ENCODE data around the gene LMX1B.
"Not testable (repeated sequence)": the region's sequence is repeated elsewhere in the genome, so short reads cannot be mapped to it uniquely, and the experiment has no call there.

Gene LMX1B

DNA sequence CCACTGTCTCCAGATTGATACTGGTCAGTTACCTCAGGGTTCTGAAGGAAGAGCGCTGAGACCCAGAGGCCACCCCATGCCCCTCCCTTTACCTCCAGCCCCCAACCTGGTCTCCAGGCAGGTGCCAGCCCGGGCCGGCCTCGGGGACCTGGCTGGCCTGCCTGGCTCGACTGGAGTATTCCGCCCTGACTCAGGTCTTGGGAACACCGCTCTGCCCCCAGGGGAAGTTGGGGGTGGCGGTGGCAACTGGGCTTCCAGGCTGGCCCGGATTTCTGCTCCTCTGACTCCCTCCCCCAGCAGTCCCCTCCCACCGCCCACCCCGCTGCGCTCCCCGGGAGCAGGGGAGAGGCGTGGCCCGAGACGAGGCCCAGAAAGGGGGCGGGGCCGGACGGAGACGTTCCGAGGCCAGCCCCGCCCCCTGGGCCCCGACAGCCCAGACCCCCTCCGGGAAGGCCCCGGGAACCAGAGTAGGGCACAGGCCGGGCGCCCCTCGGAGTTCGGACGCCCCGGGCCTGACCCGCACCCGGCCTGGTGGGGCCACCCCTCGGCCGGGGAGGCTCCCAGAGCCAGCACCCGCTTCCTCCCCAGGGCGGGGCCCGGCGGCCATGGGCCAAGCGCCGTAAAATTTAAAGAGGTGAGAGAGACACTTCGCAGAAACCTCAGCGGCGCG, 108.7 kb downstream of the LMX1B start:
- peak; percentile 90 for DNase-seq

DNA sequence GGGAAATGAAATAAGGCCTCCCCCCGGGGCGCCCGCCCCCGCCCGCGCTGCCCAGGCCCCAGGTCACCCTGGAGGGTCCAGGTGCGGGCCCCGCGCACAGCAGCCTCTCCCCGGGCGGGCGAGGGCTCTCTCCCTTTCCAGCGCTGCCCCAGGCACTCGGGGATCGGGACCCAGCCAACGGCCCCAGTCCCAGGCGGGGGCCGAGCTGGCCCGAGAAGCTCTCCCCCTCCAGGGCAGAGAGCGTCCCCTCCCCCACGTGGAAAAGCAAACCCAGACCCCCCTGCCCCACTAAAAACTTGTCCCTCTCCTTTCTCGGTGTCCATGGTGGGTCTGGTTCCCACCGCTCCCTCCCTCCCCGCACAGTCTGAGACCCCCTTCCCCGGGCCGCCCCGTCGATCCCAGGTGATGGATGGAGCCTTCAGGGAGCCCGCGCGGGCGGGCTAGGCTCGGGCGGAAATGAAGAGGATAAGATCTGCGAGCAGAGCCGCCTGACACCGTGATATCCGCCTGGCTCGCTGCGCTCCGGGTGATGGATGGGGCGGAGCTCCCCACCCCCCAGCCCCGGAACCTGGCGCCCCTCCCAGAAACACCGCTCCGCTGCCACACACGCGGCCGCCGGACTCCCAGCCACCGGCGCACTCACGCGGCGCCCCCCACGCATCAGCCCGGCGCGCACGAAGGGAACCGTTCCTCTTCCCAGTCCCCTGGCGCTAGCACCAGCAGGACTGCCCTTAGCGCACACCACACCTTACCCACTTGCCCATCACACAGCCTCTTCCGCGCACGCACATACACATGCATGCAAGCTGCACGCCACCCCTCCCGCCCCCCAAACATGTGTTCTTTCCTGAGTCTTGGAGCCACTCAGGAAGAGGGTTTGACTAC, 109.4 kb downstream of the LMX1B start:
- peak; percentile 85 for DNase-seq

DNA sequence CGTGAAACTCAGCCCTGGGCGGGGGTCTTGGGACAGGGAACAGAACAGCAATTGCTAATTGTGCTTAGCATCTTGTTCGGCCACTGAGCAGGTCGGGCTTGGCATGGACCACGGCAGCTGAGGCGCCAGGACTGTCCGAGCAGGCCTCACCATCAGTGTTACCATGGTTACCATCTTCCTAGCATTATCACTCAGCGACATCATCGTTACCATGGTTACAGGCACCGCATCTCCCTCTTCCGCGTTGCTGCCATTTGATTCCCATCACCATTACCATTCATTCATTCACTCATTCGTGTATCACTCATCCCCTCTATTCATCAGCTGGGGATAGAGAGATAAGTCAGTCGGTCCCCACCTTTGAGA, 110.1 kb downstream of the LMX1B start:
- DNase-seq, result peak; percentile 41

DNA sequence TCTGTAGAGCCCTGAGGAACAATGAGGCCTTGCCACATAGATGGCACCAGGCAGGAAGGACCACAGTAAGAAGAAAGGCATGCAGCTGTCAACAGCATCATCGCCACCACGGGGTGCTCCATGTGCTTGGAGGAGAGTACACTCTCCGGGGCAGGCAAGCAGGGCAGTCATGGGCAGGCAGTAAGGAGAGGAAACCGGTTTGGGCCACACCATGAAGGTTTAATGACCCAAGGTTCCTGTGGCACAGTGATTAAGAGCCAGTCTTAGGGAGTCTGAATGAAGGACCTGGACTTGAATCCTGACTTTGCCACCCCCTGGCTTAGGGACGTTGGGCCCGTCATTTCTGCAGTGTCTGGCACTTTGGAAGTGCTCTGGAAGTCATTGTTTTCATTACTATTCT, 110.5 kb downstream of the LMX1B start:
- no peak for DNase-seq

DNA sequence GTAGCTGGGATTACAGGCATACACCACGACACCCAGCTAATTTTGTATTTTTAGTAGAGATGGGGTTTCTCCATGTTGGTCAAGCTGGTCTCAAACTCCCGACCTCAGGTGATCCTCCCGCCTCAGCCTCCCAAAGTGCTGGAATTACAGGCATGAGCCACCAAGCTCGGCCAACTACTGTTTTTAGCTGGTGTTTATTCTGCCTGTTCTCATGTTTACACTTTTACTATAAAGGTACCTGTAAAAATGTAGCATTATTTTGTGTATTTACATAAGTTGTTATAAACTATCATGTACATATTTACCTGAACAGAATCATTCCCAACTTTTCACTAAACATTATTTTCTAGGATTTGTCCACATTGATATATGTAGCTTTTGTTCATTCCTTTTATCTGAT, 111.8 kb downstream of the LMX1B start:
- DNase-seq, result not testable (repeated sequence)

DNA sequence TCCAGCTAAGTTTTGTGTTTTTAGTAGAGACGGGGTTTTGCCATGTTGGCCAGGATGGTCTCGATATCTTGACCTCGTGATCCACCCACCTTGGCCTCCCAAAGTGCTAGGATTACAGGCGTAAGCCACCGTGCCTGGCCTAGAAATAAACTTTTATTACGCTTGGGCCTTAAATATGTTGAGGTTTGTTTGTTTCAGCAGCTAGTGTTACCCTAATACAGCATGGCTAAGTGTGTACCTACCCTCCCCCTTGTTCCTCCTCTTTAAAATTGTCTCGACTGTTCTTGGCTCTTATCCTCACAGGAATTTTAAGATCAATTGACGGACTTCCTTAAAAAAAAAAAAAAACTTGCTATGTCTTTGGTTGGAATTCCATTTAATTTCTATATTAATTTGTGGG, 114.5 kb downstream of the LMX1B start:
- not testable (repeated sequence) for DNase-seq

DNA sequence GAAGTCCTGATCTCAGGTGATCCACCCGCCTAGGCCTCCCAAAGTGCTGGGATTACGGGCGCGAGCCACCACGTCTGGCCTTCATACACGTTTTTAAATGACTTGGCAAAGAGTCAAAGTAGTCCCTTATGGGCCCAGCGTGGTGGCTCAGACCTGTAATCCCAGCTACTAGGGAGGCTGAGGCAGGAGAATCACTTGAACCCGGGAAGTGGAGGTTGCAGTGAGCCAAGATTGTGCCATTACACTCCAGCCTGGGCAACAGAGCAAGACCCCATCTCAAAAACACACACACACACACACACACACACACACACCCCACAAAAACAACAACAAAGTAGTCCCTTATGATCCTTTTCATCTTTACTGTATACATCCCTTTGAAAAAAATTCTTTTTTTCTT, 116.9 kb downstream of the LMX1B start:
- not testable (repeated sequence) for DNase-seq

DNA sequence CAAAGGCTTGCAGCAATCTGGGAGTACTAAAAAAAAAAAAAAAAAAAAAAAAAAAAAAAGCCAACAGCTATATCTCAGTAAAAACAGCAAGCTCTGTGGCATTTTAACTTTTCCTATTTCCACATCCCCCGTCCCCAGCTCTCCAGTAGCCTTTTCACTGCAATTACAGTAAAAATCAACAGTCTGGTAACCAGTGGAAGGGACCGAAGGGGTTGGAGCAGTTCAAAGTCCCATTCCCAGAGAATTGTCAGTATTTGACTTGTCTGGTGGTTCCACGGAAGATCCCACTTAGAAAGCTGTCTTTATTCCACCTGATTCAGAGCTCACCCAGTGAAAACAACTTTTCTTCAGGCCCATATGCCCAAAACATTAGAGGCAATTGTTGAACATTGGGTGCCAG, 119.3 kb downstream of the LMX1B start:
- no peak for DNase-seq

DNA sequence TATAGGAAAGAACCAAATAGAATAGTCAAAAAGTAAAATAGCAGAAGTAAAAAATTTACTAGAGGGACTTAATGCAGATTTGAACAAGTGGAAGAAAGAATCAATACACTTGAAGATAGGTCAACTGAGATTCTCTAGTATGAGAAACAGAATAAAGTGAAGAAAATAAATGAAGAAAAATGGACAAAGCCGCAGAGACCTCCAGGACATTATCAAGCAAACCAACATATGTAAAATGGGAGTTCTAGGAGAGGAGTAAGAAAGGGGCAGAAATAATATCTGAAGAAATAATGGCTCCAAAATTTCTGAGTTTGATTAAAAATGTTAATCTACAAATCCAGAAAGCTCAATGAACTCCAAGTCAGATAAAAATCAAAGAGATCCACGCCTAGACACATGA, 121.1 kb downstream of the LMX1B start:
- DNase-seq, result no peak

DNA sequence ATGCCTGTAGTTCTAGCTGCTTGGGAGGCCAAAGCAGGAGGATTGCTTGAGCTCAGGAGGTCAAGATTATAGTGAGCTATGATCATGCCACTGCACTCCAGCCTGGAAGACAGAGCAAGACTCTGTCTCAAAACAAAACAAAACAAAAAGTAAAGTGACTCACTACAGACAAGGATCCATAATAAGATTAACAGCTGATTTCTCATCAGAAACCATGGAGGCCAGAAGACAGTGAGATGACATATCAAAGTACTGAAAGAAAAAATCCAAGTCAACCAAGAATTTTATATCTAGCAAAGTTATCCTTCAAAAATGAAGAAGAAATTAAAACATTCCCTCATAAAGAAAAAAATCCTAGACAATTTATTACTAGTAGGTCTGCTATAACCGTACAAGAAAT, 121.8 kb downstream of the LMX1B start:
- no peak for DNase-seq

DNA sequence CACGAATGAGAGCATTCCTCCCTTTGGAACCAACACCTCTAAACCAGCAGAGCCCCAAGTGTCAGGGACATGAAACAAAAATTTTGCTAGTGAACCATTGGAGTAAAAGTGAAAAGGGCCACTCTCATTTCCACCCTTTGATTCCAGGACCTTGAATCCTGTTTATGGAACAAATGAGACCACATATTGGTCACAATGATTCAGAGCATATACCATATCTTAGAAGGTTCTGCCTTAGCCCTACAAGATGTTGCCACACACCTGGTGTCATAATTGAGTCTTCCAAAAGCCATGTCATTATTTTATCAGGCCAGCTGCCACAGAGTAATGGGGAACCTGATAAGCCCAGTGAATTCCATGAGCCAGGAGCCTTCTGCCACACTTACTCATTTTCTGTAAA, 124.8 kb downstream of the LMX1B start:
- no peak for DNase-seq

DNA sequence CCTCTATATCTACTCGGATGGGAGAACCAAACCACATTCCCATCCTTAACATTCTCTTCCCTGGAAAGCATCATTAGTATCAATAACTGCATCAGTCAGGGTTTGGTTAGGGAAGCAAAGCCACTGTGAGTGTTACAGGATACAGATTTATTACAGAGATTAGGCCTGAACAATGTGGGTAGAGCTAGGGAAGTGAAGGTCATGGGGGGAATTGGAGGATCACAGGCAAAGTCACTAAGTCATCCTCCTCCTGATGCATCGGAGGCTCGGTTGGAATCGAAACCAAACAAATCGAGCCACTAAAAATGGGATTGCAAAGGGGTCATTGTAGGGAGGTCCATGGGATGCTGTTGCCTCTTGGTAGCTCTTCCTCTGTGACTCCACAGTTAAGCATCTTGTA, 129.3 kb downstream of the LMX1B start:
- DNase-seq, result no peak

DNA sequence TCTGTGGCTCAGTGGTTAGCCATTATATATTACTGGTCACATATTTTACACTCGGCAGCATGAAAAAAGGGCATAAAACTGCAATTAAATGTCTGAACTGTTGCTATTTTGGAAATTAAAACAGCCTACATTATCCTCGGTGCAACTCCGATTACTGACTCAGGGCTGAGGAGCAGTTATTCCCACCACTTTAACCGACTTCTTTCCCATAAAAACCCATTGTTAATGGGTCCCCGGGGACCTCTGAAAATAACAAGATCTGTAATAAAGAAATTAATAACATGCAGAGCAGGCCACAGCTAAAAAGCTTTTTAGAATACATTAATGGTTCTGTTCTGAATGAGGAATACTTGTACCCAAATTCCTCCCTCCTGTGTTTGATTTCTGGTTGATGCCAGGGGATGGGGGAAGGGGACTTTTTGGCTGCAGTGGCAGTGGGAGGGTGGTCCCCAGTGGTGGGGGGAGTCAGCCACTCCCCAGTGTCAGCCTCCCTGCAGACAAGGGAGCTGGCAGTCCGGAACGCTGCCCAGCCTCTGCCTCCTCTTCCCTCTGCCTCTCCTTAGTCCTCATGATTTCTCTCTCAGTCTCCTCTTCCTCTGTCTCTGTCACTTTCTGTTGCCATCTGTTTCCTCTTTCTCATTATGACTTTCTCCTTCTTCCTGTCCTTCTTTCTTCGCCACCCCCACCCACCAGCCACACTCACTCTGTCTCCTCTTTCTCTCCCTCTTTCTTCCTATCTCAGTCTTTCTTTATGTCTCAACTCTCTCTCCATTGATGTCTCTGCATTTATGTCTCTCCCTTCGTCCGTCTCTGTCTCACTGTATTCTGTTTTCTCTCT, 132.1 kb downstream of the LMX1B start:
- DNase-seq, result no peak

Data from CD4-positive, alpha-beta T cell treated with Interleukin-17A for 1 hour (primary cell).